Raji (cell line): Measurements from ENCODE around the gene TYW3.

Source experiments
- POLR2A ChIP-seq: IDR thresholded peaks from 2 replicates; pipeline ENCODE4 v1.6.1; 2011; ENCODE audit warnings: low read depth, low read length, control low read depth; ENCODE audit not compliant: insufficient read depth

Gene TYW3

GRCh38 chr1:74773582-74773981 is 40.6 kb downstream of the TYW3 start:
- TF ChIP-seq POLR2A = no peak

GRCh38 chr1:74775735-74776134 is 42.8 kb downstream of the TYW3 start:
- no peak for TF ChIP-seq POLR2A

GRCh38 chr1:74777525-74777924 is 44.6 kb downstream of the TYW3 start:
- TF ChIP-seq POLR2A = no peak

- no peak for TF ChIP-seq POLR2A
Observed at GRCh38 chr1:74779750-74780149, 46.8 kb downstream of the TYW3 start.

- no peak for TF ChIP-seq POLR2A
Observed at GRCh38 chr1:74780594-74780993, 47.6 kb downstream of the TYW3 start.

GRCh38 chr1:74785944-74786343 is 53.0 kb downstream of the TYW3 start:
- TF ChIP-seq POLR2A = no peak

GRCh38 chr1:74790453-74790852 is 57.5 kb downstream of the TYW3 start:
- no peak for TF ChIP-seq POLR2A

GRCh38 chr1:74791491-74791890 is 58.5 kb downstream of the TYW3 start:
- no peak for TF ChIP-seq POLR2A

- no peak for TF ChIP-seq POLR2A
Observed at GRCh38 chr1:74799119-74799657, 66.2 kb downstream of the TYW3 start.

- TF ChIP-seq POLR2A = no peak
Observed at GRCh38 chr1:74811436-74812179, 78.7 kb downstream of the TYW3 start.

GRCh38 chr1:74812180-74812541 is 79.2 kb downstream of the TYW3 start:
- TF ChIP-seq POLR2A = no peak
